Suprapubic skin (tissue), 3 donors: ENCODE data around the gene DYNLT1.

Experiments used
- POLR2A ChIP-seq, 2 donors: fragments of 450-650 bp; IDR thresholded peaks; one replicate each; pipeline ENCODE4 v1.6.1; 2017; ENCODE audit warnings: antibody characterized with exemption in 2 of 2, mild to moderate bottlenecking in 2 of 2, moderate library complexity in 2 of 2
- TF ChIP-seq, protein P1 (sequence below), 2 donors: fragments of 200-600 bp in 1 of 2; fragments of 450-650 bp in 1 of 2; sonication (generic) in 1 of 2; IDR thresholded peaks; one replicate each; pipeline ENCODE4 v1.5.1; 2016 to 2019; ENCODE audit warnings: antibody characterized with exemption in 2 of 2, mild to moderate bottlenecking in 1 of 2, moderate library complexity in 1 of 2

DNA sequence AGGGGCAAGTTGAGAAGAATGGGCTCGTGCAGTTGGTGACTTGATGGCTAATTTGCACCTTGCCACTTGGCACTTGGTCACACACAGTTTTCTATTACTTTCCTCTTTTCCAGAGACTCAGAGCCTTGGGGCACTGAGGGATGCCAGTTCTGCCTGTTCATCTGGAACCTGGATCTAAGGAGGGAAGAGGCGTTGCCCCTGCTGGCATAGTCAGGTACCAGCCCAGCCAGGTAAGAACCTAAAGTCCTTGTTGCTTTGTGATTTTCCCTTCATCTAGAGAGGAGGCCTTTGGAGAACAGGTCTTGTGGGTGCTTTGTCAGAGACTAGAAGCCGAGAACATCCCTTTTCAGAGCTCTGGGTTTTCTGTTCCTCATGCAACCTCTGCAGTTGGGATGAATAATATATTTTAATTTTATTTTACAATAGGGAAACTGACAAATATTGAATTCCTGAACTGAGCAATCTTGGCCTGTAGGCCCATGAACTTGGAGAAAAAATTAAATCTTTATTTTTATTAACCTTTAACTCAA is 16.7 kb upstream of the DYNLT1 start:
- TF ChIP-seq, protein P1, sequence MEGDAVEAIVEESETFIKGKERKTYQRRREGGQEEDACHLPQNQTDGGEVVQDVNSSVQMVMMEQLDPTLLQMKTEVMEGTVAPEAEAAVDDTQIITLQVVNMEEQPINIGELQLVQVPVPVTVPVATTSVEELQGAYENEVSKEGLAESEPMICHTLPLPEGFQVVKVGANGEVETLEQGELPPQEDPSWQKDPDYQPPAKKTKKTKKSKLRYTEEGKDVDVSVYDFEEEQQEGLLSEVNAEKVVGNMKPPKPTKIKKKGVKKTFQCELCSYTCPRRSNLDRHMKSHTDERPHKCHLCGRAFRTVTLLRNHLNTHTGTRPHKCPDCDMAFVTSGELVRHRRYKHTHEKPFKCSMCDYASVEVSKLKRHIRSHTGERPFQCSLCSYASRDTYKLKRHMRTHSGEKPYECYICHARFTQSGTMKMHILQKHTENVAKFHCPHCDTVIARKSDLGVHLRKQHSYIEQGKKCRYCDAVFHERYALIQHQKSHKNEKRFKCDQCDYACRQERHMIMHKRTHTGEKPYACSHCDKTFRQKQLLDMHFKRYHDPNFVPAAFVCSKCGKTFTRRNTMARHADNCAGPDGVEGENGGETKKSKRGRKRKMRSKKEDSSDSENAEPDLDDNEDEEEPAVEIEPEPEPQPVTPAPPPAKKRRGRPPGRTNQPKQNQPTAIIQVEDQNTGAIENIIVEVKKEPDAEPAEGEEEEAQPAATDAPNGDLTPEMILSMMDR (IDR thresholded peaks at IDR 0.05) = peak in 1 of 2 donors; percentile 10
- TF ChIP-seq POLR2A (IDR thresholded peaks at IDR 0.05) = no peak
